ENCODE data around the gene ANKRD62.
A peak's percentile ranks its signal among the peaks of the same experiment; 100 is the strongest.
"Not testable (repeated sequence)": the region's sequence is repeated elsewhere in the genome, so short reads cannot be mapped to it uniquely, and the experiment has no call there.

ANKRD62 gene

GRCh38 chr18:12066910-12067511 is 26.6 kb upstream of the ANKRD62 start:
- no peak for DNase-seq

GRCh38 chr18:12067671-12068070 is 26.0 kb upstream of the ANKRD62 start:
- DNase-seq, result no peak

GRCh38 chr18:12068316-12068949 is 25.2 kb upstream of the ANKRD62 start:
- DNase-seq, result not testable (repeated sequence)

GRCh38 chr18:12068950-12069320 is 24.7 kb upstream of the ANKRD62 start:
- no peak for DNase-seq

GRCh38 chr18:12071066-12071465 is 22.6 kb upstream of the ANKRD62 start:
- not testable (repeated sequence) for DNase-seq

GRCh38 chr18:12072996-12073395 is 20.6 kb upstream of the ANKRD62 start:
- DNase-seq, result no peak

- no peak for DNase-seq
These were observed 18.9 kb upstream of the ANKRD62 start for GRCh38 chr18:12074736-12075135.

GRCh38 chr18:12076424-12077140 is 17.1 kb upstream of the ANKRD62 start:
- no peak for DNase-seq

- not testable (repeated sequence) for DNase-seq
These were observed 15.6 kb upstream of the ANKRD62 start for GRCh38 chr18:12077994-12078393.

GRCh38 chr18:12079491-12080237 is 14.0 kb upstream of the ANKRD62 start:
- DNase-seq, result no peak

GRCh38 chr18:12085136-12085535 is 8.5 kb upstream of the ANKRD62 start:
- DNase-seq, result no peak

- no peak for DNase-seq
These were observed 7.9 kb upstream of the ANKRD62 start for GRCh38 chr18:12085786-12086185.

- no peak for DNase-seq
These were observed 7.4 kb upstream of the ANKRD62 start for GRCh38 chr18:12086249-12086648.

GRCh38 chr18:12086677-12087470 is 6.8 kb upstream of the ANKRD62 start:
- DNase-seq, result no peak

- no peak for DNase-seq
These were observed 6.1 kb upstream of the ANKRD62 start for GRCh38 chr18:12087471-12088025.

- no peak for DNase-seq
These were observed 5.5 kb upstream of the ANKRD62 start for GRCh38 chr18:12088096-12088495.

GRCh38 chr18:12088731-12089375 is 4.8 kb upstream of the ANKRD62 start:
- DNase-seq, result no peak

GRCh38 chr18:12091538-12092141 is 2.0 kb upstream of the ANKRD62 start:
- DNase-seq, result no peak

- DNase-seq, result peak; percentile 12
These were observed 1.0 kb upstream of the ANKRD62 start for GRCh38 chr18:12092398-12093229.

- no peak for DNase-seq
These were observed 4.7 kb downstream of the ANKRD62 start for GRCh38 chr18:12098374-12098773.
